Activated CD8-positive, alpha-beta T cell treated with anti-CD3 and anti-CD28 coated beads for 36 hours (primary cell): ENCODE measurements around the gene MAP1B. TPM values are rescaled to one million over a fixed set of nuclear protein-coding genes. Genes with fewer than 3 reads are reported as not detected.

Experiments
- ATAC-seq: fragments of 200-7000 bp; cut with Tn5 transposase; one replicate; pipeline ENCODE4 v1.10.0; 2021; ENCODE audit warnings: mild to moderate bottlenecking, moderate library complexity
- CTCF ChIA-PET: fragments of 350-600 bp; sonication (Branson Sonifier 250); formaldehyde crosslinking; loops from one replicate; lab custom pipeline; 2021; ENCODE audit warnings: antibody characterized with exemption; lab: Charles Lee
- POLR2A ChIA-PET: fragments of 350-600 bp; sonication (Branson Sonifier 250); formaldehyde crosslinking; loops from one replicate; lab custom pipeline; 2021; ENCODE audit warnings: antibody characterized with exemption; lab: Charles Lee
- DNase-seq: peaks from one replicate; pipeline ENCODE4 v3.0.0-alpha.2; 2020
- H3K27ac Mint-ChIP-seq: one replicate; pipeline ENCODE4 v1.8.0; 2021; ENCODE audit warnings: mild to moderate bottlenecking, mixed read lengths
- H3K27me3 Mint-ChIP-seq: one replicate; pipeline ENCODE4 v1.8.0; 2021; ENCODE audit warnings: mixed read lengths
- H3K36me3 Mint-ChIP-seq: one replicate; pipeline ENCODE4 v1.8.0; 2021; ENCODE audit warnings: low read depth, mixed read lengths
- H3K4me1 Mint-ChIP-seq: one replicate; pipeline ENCODE4 v1.8.0; 2021; ENCODE audit warnings: low read depth, mixed read lengths
- H3K4me3 Mint-ChIP-seq: one replicate; pipeline ENCODE4 v1.8.0; 2021; ENCODE audit warnings: mild to moderate bottlenecking, moderate library complexity, mixed read lengths
- H3K9me3 Mint-ChIP-seq: one replicate; pipeline ENCODE4 v1.8.0; 2021; ENCODE audit warnings: mixed read lengths
- CTCF ChIP-seq: fragments of 200-600 bp; IDR thresholded peaks from one replicate; pipeline ENCODE4 v1.8.0; 2022; ENCODE audit warnings: antibody characterized with exemption, mild to moderate bottlenecking
- intact Hi-C: fragments of 100-400 bp; cut with micrococcal nuclease; formaldehyde crosslinking; loops from one replicate; pipeline ENCODE4 v1.10.0; 2022
- total RNA-seq, 2 experiments: library from RNA; stranded (reverse); gene quantifications; one replicate each; pipeline ENCODE4 v1.2.3, GENCODE V29; 2021

The MAP1B gene
- total RNA-seq, 2 experiments from 2014 or later: 0.09 to 0.25 TPM

DNA sequence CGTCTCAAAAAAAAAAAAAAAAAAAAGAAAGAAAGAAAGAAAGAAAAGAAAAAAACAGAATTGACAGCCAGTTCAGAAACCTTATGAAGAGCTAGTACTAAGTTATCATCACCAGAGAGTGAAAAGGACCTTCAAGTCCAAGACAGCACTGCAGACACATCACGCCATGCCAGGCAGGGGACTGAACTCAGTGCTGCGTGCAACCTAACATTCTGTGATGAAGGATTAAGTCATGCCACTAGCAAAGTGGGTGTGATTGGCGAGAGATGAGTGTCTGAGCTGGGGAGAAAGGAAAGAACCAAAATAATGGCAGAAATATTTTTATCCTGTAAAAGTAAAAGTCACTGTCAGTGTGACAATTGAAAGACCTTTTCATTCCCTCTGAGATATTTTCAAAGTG is 54.7 kb downstream of the MAP1B start:
- Mint-ChIP-seq H3K36me3 (no peaks in the 10 kb centered on the region), H3K4me1 (no peaks in the 10 kb centered on the region), H3K4me3 (no peak overlapping the region), H3K27ac (no peak overlapping the region), H3K9me3 (no peaks in the 10 kb centered on the region), H3K27me3 (peaks cover 19% of the 10 kb centered on the region)
- ChIA-PET CTCF (no interaction called here), POLR2A (interaction anchor here (0.9 kb wide), 1 partner anchor 54 kb away, joined by 3 read pairs; no protein-coding TSS in a partner anchor)
- ATAC-seq (no peak), DNase-seq (no peak)
- intact Hi-C loops: no loop called here
- no peak for TF ChIP-seq CTCF

DNA sequence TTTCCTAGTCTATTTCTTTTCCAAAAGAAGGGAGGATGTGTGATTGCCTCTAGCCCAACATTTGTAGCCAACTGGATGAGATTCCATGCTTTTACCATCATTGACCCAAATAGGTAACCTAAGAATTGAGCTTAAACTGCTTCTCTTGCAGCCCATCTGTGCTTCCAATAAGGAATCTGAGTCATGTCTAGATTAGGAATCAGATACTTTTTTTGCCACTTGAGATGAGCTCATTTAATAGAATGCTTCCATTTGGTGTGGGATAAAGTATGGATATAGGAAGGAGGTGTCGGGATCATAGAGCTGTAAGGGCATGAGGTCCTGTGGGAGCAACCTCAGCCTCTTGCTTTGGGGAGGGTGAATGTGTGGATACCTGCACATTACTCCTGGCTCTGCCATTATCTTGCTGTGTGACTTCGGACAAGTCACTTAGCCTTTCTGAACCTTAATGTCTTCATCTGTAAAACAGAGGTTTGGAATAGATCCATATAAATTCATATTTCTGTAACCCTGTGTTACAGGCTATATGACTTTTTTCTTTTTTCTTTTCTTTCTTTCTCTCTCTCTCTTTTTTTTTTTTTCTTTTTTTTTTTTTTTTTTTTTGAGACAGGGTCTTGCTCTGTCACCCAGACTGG is 56.2 kb downstream of the MAP1B start:
- CTCF ChIA-PET: no interaction called here
- Mint-ChIP-seq H3K9me3 (no peaks in the 10 kb centered on the region), H3K27ac (no peak overlapping the region), H3K27me3 (peaks cover 16% of the 10 kb centered on the region), H3K4me3 (no peak overlapping the region), H3K36me3 (no peaks in the 10 kb centered on the region), H3K4me1 (no peaks in the 10 kb centered on the region)
- no peak for DNase-seq
- intact Hi-C loops: no loop called here
- no peak for TF ChIP-seq CTCF
- ATAC-seq: no peak
- POLR2A ChIA-PET: no interaction called here

- no peak for DNase-seq
- ATAC-seq: no peak
- peaks cover 29% of the 10 kb centered on the region for H3K27me3 Mint-ChIP-seq
- ChIA-PET POLR2A (interaction anchor here (0.5 kb wide), 1 partner anchor 481 kb away, joined by 4 read pairs; no protein-coding TSS in a partner anchor), CTCF (no interaction called here)
- TF ChIP-seq CTCF: no peak
- intact Hi-C loops: no loop called here
- no peak overlapping the region for H3K4me3 Mint-ChIP-seq
- no peaks in the 10 kb centered on the region for H3K36me3 Mint-ChIP-seq
- no peaks in the 10 kb centered on the region for H3K9me3 Mint-ChIP-seq
- no peak overlapping the region for H3K27ac Mint-ChIP-seq
- H3K4me1 Mint-ChIP-seq: no peaks in the 10 kb centered on the region
Observed at GRCh38 chr5:72166070-72166979, 59.0 kb downstream of the MAP1B start.

- ChIA-PET CTCF (no interaction called here), POLR2A (no interaction called here)
- H3K4me3 Mint-ChIP-seq: no peak overlapping the region
- no peak overlapping the region for H3K27ac Mint-ChIP-seq
- DNase-seq (no peak), ATAC-seq (no peak)
- H3K4me1 Mint-ChIP-seq: no peaks in the 10 kb centered on the region
- no peak for TF ChIP-seq CTCF
- no peaks in the 10 kb centered on the region for H3K9me3 Mint-ChIP-seq
- no peaks in the 10 kb centered on the region for H3K36me3 Mint-ChIP-seq
- peaks cover 34% of the 10 kb centered on the region for H3K27me3 Mint-ChIP-seq
- intact Hi-C loops: no loop called here
Observed at GRCh38 chr5:72167257-72167656, 60.0 kb downstream of the MAP1B start.

DNA sequence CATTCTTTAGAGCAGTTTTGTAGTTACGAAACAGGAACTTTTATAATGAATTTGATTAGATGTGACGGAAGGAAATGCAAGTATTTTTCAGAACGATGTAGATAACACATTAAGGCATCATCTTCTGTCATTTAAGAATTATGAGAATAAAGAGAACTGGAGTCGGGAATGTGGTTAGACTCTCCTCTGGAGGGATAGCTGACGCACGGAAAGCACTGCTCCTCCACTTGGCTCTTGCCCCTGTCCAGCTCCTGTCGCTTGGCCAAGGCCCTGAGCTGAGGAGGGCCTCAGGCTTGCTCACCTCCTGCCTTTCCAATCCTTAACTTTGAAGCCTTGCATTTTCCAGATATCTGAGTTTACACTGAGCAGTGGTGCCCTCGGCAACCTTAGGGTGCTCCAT is 60.5 kb downstream of the MAP1B start:
- no peak overlapping the region for H3K27ac Mint-ChIP-seq
- DNase-seq: no peak

More for the DNA sequence above, 60.5 kb downstream of the MAP1B start:
- intact Hi-C loops: no loop called here
- Mint-ChIP-seq H3K4me1 (no peaks in the 10 kb centered on the region), H3K9me3 (no peaks in the 10 kb centered on the region), H3K27me3 (peaks cover 34% of the 10 kb centered on the region), H3K4me3 (no peak overlapping the region), H3K36me3 (no peaks in the 10 kb centered on the region)
- no peak for ATAC-seq
- no peak for TF ChIP-seq CTCF
- ChIA-PET CTCF (no interaction called here), POLR2A (no interaction called here)
